ENCODE data around the gene FCMR. TPM values are rescaled to one million over a fixed set of nuclear protein-coding genes. Genes with fewer than 3 reads are reported as not detected.

FCMR gene
- total and polyA plus RNA-seq, 10 of the 15 experiments (the other 5 are each of a cell fraction or from before 2014, with no cell fraction given) = 79.7 to 245 (median 123) TPM

DNA sequence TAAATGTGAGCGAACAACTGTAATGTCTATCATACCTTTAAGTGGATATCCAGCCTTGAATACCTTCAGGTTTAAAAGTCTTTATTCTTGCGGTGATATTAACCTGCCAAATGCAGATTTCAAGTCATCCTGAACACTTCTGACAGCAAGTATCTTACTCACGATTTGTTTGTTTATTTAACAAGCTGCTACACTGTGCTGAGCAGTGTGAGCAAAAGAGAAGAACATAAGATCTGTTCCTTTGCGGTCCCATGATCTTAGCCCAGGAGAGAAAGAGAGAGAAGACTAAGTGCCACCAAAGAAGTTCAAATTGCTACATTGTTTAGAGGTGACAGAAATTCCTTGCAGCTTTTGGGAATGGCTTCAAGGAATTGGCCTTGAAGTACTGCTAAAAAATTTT lies 34.0 kb downstream of the FCMR start:
- no peaks in the 10 kb centered on the region for H3K79me2 ChIP-seq (ENCODE audit: control insufficient read depth, insufficient read depth, low read length)
- ChIA-PET RAD21 (ENCODE audit: unreplicated experiment) (no interaction called here), CTCF (interaction anchor here (1.0 to 1.5 kb wide), 5 partner anchors 7 to 95 kb away, joined by 3 to 5 read pairs (median 4); no protein-coding TSS in a partner anchor), POLR2A (no interaction called here), SMC1A (ENCODE audit: uncharacterized antibody, unreplicated experiment) (interaction anchor here (0.7 to 1.5 kb wide), 8 partner anchors 9 to 160 kb away, joined by 3 to 4 read pairs (median 3); partner anchors contain the start of gene IL24)
- no peak overlapping the region for H3K4me2 ChIP-seq (ENCODE audit: control insufficient read depth, insufficient read depth)
- no peak overlapping the region for H2AFZ ChIP-seq (ENCODE audit: control insufficient read depth, low read depth, low read length)
- TF ChIP-seq MYB (IDR thresholded peaks at IDR 0.05; ENCODE audit: borderline replicate concordance, low read depth, low read length) (no peak), KAT2A (conservative IDR thresholded peaks at IDR 0.05; ENCODE audit: control insufficient read depth, low read depth, low read length) (no peak), ZZZ3 (IDR thresholded peaks at IDR 0.05; ENCODE audit: control insufficient read depth, insufficient read length, low read depth) (no peak), MTA3 (IDR thresholded peaks at IDR 0.05; ENCODE audit: borderline replicate concordance, low read length) (no peak), HCFC1 (IDR thresholded peaks at IDR 0.05; ENCODE audit: low read length) (no peak), IKZF1 (conservative IDR thresholded peaks at IDR 0.05) (no peak), NFXL1 (IDR thresholded peaks at IDR 0.05; ENCODE audit: borderline replicate concordance) (no peak), NR2C1 (IDR thresholded peaks at IDR 0.05) (no peak), BMI1 (IDR thresholded peaks at IDR 0.05; ENCODE audit: borderline replicate concordance) (no peak), CHD4 (IDR thresholded peaks at IDR 0.05) (no peak), ZBED1 (IDR thresholded peaks at IDR 0.05; ENCODE audit: borderline replicate concordance) (no peak), EP300 (IDR thresholded peaks at IDR 0.05; ENCODE audit: borderline replicate concordance in 1 of 2, control insufficient read depth in 1 of 2, low read depth in 2 of 2, low read length in 2 of 2) (no peak), HDAC2 (IDR thresholded peaks at IDR 0.05) (no peak), GATAD2B (conservative IDR thresholded peaks at IDR 0.05; ENCODE audit: low read depth) (no peak), NR2C2 (IDR thresholded peaks at IDR 0.05; ENCODE audit: borderline replicate concordance, control insufficient read depth, insufficient read length, low read depth) (no peak), SIN3A (IDR thresholded peaks at IDR 0.05; ENCODE audit: low read depth, low read length) (no peak)
- TF ChIP-seq, protein P1, sequence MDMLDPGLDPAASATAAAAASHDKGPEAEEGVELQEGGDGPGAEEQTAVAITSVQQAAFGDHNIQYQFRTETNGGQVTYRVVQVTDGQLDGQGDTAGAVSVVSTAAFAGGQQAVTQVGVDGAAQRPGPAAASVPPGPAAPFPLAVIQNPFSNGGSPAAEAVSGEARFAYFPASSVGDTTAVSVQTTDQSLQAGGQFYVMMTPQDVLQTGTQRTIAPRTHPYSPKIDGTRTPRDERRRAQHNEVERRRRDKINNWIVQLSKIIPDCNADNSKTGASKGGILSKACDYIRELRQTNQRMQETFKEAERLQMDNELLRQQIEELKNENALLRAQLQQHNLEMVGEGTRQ (IDR thresholded peaks at IDR 0.05; ENCODE audit: borderline replicate concordance, low read depth, low read length) = no peak
- TF ChIP-seq, protein P2, sequence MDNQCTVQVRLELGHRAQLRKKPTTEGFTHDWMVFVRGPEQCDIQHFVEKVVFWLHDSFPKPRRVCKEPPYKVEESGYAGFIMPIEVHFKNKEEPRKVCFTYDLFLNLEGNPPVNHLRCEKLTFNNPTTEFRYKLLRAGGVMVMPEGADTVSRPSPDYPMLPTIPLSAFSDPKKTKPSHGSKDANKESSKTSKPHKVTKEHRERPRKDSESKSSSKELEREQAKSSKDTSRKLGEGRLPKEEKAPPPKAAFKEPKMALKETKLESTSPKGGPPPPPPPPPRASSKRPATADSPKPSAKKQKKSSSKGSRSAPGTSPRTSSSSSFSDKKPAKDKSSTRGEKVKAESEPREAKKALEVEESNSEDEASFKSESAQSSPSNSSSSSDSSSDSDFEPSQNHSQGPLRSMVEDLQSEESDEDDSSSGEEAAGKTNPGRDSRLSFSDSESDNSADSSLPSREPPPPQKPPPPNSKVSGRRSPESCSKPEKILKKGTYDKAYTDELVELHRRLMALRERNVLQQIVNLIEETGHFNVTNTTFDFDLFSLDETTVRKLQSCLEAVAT (IDR thresholded peaks at IDR 0.05) = no peak
- TF ChIP-seq, protein P3, sequence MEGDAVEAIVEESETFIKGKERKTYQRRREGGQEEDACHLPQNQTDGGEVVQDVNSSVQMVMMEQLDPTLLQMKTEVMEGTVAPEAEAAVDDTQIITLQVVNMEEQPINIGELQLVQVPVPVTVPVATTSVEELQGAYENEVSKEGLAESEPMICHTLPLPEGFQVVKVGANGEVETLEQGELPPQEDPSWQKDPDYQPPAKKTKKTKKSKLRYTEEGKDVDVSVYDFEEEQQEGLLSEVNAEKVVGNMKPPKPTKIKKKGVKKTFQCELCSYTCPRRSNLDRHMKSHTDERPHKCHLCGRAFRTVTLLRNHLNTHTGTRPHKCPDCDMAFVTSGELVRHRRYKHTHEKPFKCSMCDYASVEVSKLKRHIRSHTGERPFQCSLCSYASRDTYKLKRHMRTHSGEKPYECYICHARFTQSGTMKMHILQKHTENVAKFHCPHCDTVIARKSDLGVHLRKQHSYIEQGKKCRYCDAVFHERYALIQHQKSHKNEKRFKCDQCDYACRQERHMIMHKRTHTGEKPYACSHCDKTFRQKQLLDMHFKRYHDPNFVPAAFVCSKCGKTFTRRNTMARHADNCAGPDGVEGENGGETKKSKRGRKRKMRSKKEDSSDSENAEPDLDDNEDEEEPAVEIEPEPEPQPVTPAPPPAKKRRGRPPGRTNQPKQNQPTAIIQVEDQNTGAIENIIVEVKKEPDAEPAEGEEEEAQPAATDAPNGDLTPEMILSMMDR (IDR thresholded peaks at IDR 0.05 in 2 of 3, conservative IDR thresholded peaks at IDR 0.05 in 1 of 3; ENCODE audit: control insufficient read depth in 2 of 3, extremely low read depth in 1 of 3, insufficient read depth in 1 of 3, low read depth in 3 of 3, low read length in 3 of 3) = no peak
- no peak overlapping the region for H3K4me3 ChIP-seq
- H3K27ac ChIP-seq (ENCODE audit: control insufficient read depth, insufficient read depth) = no peak overlapping the region
- H3K36me3 ChIP-seq (ENCODE audit: control insufficient read depth in 2 of 2, insufficient read depth in 2 of 2, low read length in 1 of 2) = no peaks in the 10 kb centered on the region
- no peaks in the 10 kb centered on the region for H3K9me3 ChIP-seq (replicated peaks; ENCODE audit: control insufficient read depth, insufficient read depth, low read length)
- no peak for ATAC-seq
- no peaks in the 10 kb centered on the region for H4K20me1 ChIP-seq (ENCODE audit: control insufficient read depth, insufficient read depth)
- in situ Hi-C loops (cut with MboI) (no loop called here), intact Hi-C loops (cut with micrococcal nuclease; ENCODE audit: unreplicated experiment) (no loop called here)
- no TSS peak for BruUV-seq (replicated peaks)
- no peaks in the 10 kb centered on the region for H3K27me3 ChIP-seq (replicated peaks in 1 of 2; ENCODE audit: control insufficient read depth in 2 of 2, insufficient read depth in 2 of 2, low read length in 1 of 2)
- FAIRE-seq = no peak
- no peak for DNase-seq (ENCODE audit: low read depth, low spot score)
- 69% methylated on average over 4 of the region's 4 CpGs for WGBS (ENCODE audit: insufficient coverage, insufficient replicate concordance, low lambda C conversion rate, missing lambda C conversion rate)
- H3K4me1 ChIP-seq (ENCODE audit: control insufficient read depth, insufficient read depth, low read length) = no peaks in the 10 kb centered on the region
- no peak overlapping the region for H3K9ac ChIP-seq (ENCODE audit: control insufficient read depth, insufficient read depth, low read length)

All from GM12878 (cell line).